GM19043 (cell line): ENCODE measurements around the gene FAM120B.
"Not testable (repeated sequence)": the region's sequence is repeated elsewhere in the genome, so short reads cannot be mapped to it uniquely, and the experiment has no call there.

Experiments used
- ATAC-seq: cut with Tn5 transposase; IDR thresholded peaks from one replicate; pipeline ENCODE4 v1.9.1; 2021; ENCODE audit warnings: low read depth; ENCODE audit not compliant: unreplicated experiment

Gene FAM120B

GRCh38 chr6:170347091-170347490, 40.5 kb downstream of the FAM120B start:
- ATAC-seq: peak; percentile 85

GRCh38 chr6:170347975-170348374, 41.4 kb downstream of the FAM120B start:
- no peak for ATAC-seq

DNA sequence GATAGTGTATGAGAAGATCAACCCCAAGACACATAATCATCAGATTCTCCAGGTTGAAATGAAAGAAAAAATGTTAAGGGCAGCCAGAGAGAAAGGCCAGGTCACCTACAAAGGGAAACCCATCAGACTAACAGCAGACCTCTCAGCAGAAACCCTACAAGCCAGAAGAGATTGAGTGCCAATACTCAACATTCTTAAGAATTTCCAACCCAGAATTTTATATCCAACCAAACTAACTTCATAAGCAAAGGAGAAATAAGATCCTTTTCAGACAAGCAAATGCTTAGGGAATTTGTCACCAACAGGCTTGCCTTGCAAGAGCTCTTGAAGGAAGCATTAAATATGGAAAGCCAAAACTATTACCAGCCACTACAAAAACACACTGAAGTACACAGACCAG, 44.9 kb downstream of the FAM120B start:
- not testable (repeated sequence) for ATAC-seq

- ATAC-seq: not testable (repeated sequence)
Observed at GRCh38 chr6:170355190-170355589, 48.6 kb downstream of the FAM120B start.

- no peak for ATAC-seq
Observed at GRCh38 chr6:170355661-170356060, 49.1 kb downstream of the FAM120B start.

DNA sequence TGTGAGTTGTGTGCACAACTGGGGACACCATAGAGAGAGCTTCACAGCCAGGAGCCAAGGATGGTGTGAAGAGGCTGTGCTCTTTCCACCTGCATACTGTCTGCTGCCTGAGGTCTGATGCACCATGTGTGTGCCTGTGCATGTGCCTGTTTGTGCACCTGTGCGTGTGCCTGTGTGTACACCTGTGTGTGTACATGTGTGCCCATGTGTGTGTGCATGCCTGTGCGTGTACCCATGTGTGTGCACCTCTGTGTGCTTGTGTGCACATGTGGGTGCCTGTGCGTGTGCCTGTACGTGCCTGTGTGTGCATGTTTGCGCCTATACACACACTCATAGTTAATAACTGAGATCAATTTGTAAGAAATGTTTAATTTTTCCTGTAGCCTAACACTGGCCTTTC, 51.3 kb downstream of the FAM120B start:
- no peak for ATAC-seq

DNA sequence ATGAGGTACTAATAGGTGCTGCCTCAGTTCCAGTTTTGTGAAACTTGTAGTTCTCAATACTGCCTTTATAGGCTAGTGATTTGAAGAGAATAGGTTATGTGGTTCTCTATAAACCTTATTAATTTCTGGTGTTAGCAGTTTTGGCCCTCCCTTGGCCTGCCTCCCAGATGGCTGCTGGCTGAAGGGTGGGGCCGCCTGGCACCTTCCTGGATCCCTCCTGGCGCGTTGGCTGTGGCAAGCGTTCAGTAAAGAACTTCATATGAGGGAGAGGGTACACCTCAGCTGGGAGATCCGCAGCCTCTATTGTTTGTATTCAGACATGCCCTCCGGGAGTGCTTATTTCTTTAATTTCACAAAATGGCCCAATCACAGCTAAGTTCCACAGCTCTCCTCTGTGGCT, 51.9 kb downstream of the FAM120B start:
- ATAC-seq: no peak

DNA sequence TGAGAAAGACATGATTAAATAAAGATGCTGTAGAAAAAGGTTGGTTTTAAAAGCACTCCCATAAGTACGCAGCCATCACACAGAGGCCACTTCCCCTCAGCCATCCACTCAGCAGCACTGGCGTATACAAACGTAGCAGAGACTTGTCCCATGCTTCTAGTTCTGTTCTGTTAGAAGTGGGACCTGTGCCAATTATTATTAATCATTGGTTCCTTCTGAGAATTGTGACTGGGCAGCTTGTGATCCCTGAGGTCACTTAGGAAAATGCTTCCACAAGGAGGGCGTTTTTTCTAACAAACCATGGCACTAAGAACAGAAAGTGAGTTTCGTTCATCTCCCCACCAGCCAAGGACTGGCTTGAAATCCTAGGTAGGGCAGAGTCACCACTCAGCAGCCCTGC, 53.9 kb downstream of the FAM120B start:
- no peak for ATAC-seq

- ATAC-seq: no peak
Observed at GRCh38 chr6:170361335-170361734, 54.8 kb downstream of the FAM120B start.

- ATAC-seq: no peak
Observed at GRCh38 chr6:170362121-170362520, 55.6 kb downstream of the FAM120B start.

GRCh38 chr6:170363255-170363654, 56.7 kb downstream of the FAM120B start:
- ATAC-seq: no peak

DNA sequence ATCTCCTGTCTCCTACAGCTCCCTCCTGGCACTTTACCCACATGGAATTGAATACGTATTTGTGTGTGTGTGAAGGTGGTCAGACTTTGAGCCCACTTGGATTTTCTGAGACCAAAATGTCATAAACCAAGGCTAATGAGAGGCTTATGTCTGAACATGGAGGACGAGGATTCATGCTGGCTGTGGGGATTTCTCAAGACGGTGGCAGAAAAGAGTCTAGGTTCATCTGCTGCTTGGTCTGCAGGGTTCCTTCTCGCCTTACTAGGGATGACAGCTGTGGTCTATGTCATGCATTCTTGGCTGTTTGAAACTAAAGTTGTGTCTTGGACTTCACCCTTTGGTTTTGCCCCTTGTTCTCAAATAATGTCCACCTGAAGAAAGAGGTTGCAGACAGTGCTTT, 58.6 kb downstream of the FAM120B start:
- ATAC-seq: no peak

DNA sequence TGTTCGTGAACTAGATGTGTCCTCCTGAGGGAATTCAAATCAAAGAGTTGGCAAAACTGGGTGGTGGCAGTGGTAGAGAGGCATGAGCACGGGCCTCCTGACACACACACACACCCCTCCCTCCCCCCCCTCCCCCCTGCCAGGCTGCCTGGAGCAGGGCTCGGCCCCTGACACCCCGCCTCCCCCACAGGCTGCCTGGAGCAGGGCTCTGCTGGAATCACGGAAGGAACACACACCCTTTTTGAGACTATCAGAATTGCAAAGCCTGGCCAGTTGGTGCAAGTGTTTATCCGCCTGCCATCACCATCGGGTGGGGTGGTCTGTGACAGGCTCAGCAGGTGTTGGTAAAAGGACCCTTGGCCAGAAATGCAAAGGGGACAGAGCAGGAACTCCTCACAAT, 59.0 kb downstream of the FAM120B start:
- no peak for ATAC-seq

GRCh38 chr6:170366248-170366960, 59.8 kb downstream of the FAM120B start:
- no peak for ATAC-seq

DNA sequence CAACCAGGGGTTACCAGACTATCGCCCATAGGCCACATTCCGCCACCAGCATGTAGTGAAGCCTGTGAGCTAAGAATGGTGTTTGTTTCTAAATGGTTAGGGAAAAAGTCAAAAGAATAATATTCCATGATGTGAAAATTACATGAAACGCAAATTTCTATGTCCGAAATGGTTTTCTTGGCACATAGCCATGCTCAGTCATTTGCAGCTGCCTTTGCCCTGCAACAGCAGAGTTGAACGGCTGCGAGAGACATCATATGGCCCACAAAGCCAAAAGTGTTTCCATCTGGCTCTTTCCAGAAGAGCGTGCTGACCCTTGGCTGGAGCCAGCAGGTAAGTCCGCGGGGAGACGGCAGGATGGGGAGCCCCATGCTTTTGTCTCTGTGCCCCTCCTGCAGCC, 60.7 kb downstream of the FAM120B start:
- ATAC-seq: no peak

DNA sequence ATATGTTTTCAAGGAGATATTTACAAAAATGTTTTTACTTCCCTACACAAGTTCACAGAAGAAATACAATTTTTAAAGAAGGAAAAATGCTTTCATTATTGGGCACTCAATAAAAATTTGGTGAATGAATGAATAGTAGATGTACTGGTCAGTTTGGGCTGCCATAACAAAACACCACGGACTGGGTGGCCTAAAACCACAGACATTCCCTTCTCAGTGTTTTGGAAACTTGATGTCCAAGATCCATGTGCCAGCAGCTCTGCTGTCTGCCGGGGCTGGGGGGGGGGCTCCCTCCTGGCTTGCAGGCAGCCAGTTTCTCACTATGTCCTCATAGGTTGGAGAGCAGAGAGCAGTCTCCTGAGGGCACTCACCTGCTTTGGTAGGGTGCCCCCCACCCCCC, 62.0 kb downstream of the FAM120B start:
- ATAC-seq: no peak

DNA sequence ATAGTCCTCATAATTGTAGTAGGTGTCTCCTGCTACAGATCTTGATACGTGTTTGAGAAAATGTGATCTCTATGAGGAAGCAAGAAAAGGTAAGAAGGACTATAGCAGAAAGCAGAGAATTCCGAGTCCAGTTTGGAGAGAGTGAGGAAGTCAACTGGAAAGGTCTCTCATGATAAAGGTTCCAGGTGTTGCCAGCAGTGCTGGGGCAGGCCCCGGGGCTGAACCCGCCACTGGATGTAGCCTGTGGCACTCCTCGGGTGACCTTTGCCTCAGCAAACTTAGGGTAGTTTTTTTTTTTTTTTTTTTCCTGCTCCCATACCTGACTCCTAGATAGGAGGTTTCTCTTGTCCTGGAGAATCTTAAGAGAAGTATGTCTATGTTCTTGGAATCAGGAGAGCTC, 62.8 kb downstream of the FAM120B start:
- no peak for ATAC-seq

- ATAC-seq: no peak
Observed at GRCh38 chr6:170370416-170370815, 63.9 kb downstream of the FAM120B start.

GRCh38 chr6:170371080-170371479, 64.5 kb downstream of the FAM120B start:
- no peak for ATAC-seq

DNA sequence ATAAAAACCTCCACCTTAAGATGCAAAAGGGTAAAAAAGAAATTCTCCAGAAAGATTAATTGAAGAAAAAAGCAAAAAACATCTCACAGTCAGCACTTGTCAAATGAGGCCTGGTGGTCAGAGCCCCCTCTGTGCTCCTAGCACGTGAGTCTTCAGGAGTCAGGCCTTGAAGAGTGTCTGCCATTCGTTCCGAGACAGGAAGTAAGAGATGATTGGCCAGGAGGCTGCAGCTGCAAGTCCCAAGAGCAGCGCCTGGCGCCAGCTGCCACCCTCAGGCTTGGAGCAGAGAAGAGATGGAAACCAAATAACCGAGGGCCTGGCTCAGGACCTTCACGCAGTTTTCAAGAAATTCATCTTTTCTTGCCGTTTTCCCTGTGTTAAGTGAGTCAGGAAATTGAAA, 65.0 kb downstream of the FAM120B start:
- no peak for ATAC-seq

DNA sequence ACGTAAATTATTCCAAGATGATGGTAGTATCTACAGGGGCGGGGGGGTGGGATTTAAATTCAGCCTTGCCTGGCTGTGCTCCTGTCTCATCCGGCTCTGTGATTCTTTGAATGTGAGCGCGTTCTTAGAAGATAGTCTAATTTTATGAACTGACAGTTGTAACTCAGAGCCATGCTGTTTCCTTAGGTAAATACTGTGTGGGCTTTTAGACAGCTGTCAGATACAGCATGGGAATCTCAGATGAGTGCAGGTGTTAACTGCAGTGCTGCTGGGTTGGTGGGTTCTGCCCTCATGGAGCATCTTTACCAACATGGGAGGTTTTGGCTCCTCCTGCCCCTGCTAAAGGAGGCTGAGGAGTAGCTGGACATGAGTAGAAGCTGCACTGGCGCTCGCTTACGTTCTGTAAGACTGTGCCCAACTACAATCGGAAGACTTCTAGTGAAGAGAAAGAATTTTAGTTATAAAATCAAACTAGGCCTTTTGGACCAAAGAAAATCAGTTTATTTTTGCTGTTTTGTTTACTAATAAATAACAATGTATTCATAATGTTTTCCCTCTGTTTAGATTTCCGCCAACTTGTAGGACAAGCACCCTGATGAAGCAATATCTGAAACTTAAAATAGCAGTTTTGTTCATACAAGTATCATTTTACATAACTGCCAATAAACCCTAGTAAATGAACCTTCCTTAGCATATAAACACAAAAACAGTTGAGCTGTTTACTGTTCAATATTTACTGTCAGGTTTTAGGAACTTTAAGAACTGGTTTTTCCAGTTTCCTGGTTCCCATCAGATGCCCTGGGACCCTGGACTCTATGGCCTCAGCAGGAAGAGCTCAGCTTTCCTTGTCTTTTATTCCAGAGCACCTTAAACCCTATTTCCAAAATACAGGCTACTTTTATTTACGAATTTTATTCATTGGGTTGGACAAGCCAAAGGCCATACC, 66.1 kb downstream of the FAM120B start:
- no peak for ATAC-seq
